HG02571 (cell line): Measurements from ENCODE around the gene AP3S1.
"Not testable (repeated sequence)": the region's sequence is repeated elsewhere in the genome, so short reads cannot be mapped to it uniquely, and the experiment has no call there.

Source experiments
- ATAC-seq: cut with Tn5 transposase; IDR thresholded peaks from one replicate; pipeline ENCODE4 v1.9.1; 2021; ENCODE audit warnings: mild to moderate bottlenecking, moderate library complexity; ENCODE audit not compliant: unreplicated experiment

The AP3S1 gene

DNA sequence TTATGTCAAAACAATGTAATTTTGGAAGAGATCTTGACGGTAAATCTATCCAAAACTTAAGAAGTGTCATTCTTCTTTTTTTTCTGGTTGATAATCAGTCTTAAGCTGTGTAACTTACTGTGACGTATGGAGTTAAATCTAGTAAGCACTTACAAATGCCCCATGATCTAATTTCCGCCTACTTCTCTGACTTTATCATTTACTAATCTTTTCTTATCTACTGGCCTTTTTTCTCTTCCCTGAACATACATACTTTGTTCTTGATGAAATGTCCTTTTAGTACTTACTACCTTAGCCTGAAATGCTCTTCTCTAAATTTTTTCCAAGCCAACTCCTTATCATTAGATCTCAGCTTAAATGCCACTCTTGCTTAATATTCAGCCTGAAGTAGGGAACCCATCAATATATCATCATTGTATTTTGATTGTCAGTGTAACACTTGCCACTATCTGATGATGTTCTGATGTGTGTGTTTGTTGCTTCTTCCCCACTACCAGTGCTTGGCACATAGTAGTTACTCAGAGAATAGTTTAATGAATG is 27.6 kb downstream of the AP3S1 start:
- no peak for ATAC-seq

DNA sequence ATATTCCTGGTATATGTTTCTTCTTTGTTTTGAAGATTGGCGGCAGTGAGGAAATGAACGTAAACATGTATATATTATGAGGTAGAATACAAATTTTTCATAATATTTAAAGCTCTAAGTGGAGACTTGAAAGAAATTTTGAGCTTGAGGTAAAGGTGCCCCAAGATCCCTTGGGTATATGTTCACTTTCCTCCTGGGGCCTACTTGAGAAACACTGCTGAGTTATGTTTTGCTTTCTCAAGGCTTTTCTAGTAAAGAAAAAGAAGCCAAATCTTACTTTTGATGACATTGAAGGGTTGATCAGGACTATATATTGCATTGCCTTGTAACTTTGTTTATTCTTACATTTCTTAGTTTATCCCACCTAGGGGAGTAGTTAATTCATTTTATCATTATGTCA is 30.7 kb downstream of the AP3S1 start:
- ATAC-seq = no peak

DNA sequence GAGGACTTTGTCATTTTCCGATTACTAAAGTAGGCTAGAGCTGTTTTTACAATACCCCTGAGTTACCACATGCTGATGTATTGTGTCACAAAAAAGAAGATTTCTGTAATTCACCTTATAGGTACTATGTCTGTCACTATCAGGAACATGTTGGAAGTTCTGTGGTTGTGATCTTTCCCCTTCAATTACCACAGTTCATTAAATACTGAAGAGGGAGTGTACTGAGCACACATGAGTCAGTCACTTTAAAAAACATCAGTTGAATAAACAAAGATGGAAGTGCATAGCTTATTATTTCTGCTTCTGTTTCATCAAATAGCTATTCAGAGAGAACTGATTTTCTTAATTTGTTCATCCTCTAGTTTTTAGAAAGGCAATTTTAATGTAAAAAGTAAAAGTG is 31.7 kb downstream of the AP3S1 start:
- ATAC-seq = no peak

GRCh38 chr5:115875447-115875846 is 33.7 kb downstream of the AP3S1 start:
- ATAC-seq = no peak

- not testable (repeated sequence) for ATAC-seq
Measured at GRCh38 chr5:115877342-115877741, 35.6 kb downstream of the AP3S1 start.

GRCh38 chr5:115882434-115882833 is 40.7 kb downstream of the AP3S1 start:
- not testable (repeated sequence) for ATAC-seq

- ATAC-seq = no peak
Measured at GRCh38 chr5:115884704-115885103, 43.0 kb downstream of the AP3S1 start.

GRCh38 chr5:115885208-115885607 is 43.5 kb downstream of the AP3S1 start:
- not testable (repeated sequence) for ATAC-seq

- ATAC-seq = no peak
Measured at GRCh38 chr5:115888027-115888426, 46.3 kb downstream of the AP3S1 start.

DNA sequence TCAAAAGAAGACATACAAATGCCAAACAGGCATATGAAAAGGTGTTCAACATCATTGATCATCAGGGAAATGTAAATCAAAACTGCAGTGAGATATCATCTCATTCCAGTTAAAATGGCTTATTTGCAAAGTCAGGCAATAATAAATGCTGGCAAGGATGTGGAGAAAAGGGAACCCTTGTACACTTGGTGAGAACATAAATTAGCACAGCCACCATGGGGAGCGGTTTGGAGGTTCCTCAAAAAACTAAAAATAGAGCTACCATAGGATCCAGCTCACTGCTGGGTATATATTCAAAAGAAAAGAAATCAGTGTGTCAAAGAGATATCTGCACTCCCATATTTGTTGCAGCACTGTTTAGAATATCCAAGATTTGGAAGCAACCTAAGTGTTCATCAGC is 50.3 kb downstream of the AP3S1 start:
- ATAC-seq = no peak

- no peak for ATAC-seq
Measured at GRCh38 chr5:115894342-115894741, 52.6 kb downstream of the AP3S1 start.

DNA sequence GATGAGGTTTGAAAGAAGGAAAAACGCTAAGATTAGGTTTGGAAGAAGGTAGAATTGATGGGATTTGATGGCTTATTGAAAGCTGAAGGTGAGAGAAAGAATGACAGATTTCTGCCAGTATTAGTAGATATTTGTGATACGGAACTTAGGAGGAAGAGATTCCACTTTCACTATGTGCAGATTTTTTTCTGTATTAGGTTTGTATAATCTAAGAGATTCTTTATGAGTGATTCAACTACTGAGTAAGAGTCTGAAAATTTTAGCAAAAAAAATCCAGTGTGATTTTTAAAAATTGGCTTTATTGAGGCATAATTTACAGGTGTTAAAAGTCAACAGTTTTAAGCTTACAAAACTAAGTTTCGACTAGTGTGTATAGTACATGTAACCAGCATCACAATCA is 54.1 kb downstream of the AP3S1 start:
- no peak for ATAC-seq

GRCh38 chr5:115898656-115899055 is 56.9 kb downstream of the AP3S1 start:
- no peak for ATAC-seq

DNA sequence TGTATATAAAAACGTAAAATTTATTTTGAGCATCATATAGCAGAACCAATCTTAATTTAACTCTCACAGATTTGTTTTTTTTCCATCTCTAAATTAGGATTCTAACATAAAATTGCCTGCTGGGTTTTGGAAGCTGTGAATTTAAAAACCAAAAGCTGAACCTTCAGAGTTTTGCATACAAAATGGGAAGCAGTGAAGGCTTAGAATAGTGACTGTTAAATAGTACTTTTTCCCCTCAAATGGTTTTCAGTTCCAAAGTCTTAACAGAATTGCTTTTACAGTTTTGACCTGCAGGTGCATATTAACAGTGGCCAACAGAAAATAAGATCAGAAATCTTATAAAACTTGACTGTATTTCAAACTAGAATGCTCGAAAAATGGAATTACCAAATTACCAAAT is 65.4 kb downstream of the AP3S1 start:
- ATAC-seq = no peak

- not testable (repeated sequence) for ATAC-seq
Measured at GRCh38 chr5:115913623-115914400, 72.1 kb downstream of the AP3S1 start.

GRCh38 chr5:115920171-115920725 is 78.5 kb downstream of the AP3S1 start:
- no peak for ATAC-seq

DNA sequence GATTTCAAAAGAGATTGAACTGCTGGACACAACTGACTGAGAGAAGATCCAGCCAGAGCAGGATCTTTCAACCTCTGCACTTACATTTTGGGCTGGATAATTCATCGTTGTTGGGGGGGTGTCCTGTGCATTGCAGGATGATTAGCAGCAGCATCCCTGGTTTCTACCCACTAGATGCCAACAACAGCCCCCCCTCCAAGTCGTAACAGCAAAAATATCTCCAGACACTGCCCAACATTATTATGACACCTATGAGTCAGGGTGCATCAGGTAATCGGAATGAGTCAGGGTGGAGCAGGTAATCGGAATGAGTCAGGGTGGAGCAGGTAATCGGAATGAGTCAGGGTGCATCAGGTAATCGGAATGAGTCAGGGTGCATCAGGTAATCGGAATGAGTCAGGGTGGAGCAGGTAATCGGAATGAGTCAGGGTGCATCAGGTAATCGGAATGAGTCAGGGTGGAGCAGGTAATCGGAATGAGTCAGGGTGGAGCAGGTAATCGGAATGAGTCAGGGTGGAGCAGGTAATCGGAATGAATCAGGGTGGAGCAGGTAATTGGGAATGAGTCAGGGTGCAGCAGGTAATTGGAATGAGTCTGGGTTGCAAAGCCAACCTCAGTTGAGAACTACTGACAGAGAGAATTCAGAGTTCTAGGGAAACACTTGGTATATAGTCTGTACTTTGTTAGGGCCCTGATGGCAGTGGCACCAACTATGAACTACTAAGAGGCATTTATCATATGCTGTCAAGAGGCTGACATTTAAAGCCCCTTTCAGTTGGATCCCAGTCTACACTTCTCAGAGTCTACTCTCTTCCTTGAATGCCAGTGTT is 87.1 kb downstream of the AP3S1 start:
- ATAC-seq = not testable (repeated sequence)

DNA sequence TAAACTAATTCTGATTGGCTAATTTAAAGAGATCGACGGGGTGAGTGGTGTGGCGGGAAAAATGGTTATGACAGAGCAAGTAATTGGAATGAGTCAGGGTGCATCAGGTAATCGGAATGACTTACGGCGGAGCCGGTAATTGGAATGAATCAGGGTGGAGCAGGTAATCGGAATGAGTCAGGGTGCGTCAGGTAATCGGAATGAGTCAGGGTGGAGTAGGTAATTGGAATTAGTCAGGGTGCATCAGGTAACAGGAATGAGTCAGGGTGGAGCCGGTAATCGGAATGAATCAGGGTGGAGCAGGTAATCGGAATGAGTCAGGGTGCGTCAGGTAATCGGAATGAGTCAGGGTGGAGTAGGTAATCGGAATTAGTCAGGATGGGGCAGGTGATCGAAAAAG is 88.4 kb downstream of the AP3S1 start:
- ATAC-seq = not testable (repeated sequence)

DNA sequence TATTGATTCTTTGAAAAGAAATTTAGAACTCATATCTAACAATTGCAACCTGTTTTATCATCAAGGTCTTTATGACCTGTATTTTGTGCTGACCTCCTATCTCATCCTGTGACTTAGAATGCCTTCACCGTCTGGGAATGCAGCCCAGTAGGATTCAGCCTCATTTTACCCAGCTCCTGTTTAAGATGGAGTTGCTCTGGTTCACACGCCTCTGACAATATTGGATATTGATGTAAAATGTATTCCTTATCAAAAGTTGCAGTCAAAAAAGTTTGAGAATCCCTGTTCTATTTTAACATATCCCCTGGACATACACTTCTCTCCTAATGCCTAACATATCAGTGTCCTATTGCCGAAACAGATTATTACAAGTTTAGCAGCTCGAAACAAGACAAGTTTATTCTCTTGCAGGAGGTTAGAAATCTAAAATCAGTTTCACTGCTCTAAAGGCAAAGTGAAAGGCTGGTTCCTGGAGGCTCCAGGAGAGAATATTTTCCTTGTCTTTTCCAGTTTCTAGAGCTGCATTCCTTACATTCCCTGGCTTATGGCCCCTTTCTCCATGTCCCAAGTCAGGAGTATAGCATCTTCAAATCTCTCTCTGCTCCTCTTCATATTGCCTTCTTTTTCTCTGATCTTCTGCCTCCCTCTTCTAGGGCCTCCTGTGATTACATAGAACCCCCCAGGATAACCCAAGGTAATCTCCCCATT is 89.0 kb downstream of the AP3S1 start:
- ATAC-seq = no peak

DNA sequence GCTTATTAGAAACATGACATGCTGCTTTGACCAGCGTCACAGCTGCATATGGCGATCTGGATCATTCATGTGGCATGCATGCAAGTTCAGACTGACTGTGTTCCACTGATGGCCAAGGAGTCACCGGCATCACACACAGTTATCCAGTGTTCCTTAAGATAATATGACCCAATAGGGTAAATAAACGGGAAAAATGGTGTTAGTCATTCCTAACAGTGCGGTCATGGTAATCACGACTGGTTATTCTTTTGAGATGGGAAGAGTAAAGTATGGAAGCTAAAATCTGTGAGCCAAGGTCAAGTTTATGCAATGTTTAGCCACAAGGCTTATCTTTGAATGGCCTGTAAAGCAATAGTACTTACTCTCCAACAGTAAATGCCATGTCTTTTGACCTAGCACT is 91.3 kb downstream of the AP3S1 start:
- ATAC-seq = no peak

GRCh38 chr5:115934388-115934974 is 92.7 kb downstream of the AP3S1 start:
- no peak for ATAC-seq
